Gastrocnemius medialis (tissue), 4 donors: ENCODE data around the gene SPOUT1. TPM values are rescaled to one million over a fixed set of nuclear protein-coding genes. Genes with fewer than 3 reads are reported as not detected.
"Not testable (repeated sequence)": the region's sequence is repeated elsewhere in the genome, so short reads cannot be mapped to it uniquely, and the experiment has no call there.

Source experiments
- ATAC-seq, 2 donors: fragments of 150-250 bp; one replicate each; pipeline ENCODE4 v1.9.1; 2016
- DNase-seq, 2 donors: peaks; one replicate each; pipeline ENCODE4 v3.0.0-alpha.2; 2019
- H3K27ac ChIP-seq, 4 donors: fragments of 200-600 bp; sonication (generic); 1 replicate in 1 of 4; 2 replicates in 3 of 4; pipeline ENCODE4 v1.5.1; 2016 to 2018; ENCODE audit warnings: mild to moderate bottlenecking in 2 of 4, moderate library complexity in 1 of 4
- H3K27me3 ChIP-seq, 3 donors: fragments of 200-600 bp; sonication (generic) in 2 of 3; 1 replicate in 1 of 3; 2 replicates in 2 of 3; pipeline versions ENCODE4 v1.5.1 to v1.6.0; 2016 to 2019; ENCODE audit warnings: mild to moderate bottlenecking in 1 of 3, moderate library complexity in 1 of 3
- H3K36me3 ChIP-seq, 2 donors: fragments of 200-600 bp; sonication (generic) in 1 of 2; one replicate each; pipeline ENCODE4 v1.5.1; 2017 to 2018
- H3K4me1 ChIP-seq, 2 donors: fragments of 200-600 bp; sonication (generic) in 1 of 2; one replicate each; pipeline ENCODE4 v1.5.1; 2016 to 2017; ENCODE audit warnings: mild to moderate bottlenecking in 2 of 2
- H3K4me3 ChIP-seq, 4 donors: fragments of 200-600 bp; sonication (generic) in 3 of 4; 1 replicate in 1 of 4; 2 replicates in 3 of 4; pipeline ENCODE4 v1.5.1; 2016 to 2019; ENCODE audit warnings: mild to moderate bottlenecking in 2 of 4
- H3K9me3 ChIP-seq, 3 donors: fragments of 200-600 bp; sonication (generic) in 2 of 3; 1 replicate in 1 of 3; 2 replicates in 2 of 3; pipeline ENCODE4 v1.5.1; 2016 to 2019
- CTCF ChIP-seq, 5 experiments: fragments of 450-650 bp in 3 of 5; fragments of 200-600 bp in 2 of 5; sonication (generic) in 2 of 5; IDR thresholded peaks in 4 of 5; conservative IDR thresholded peaks in 1 of 5; 1 replicate in 4 of 5; 2 replicates in 1 of 5; pipeline ENCODE4 v1.5.1; 2016 to 2019; ENCODE audit warnings: antibody characterized with exemption in 5 of 5, mild to moderate bottlenecking in 3 of 5, moderate library complexity in 3 of 5
- POLR2A ChIP-seq, 2 donors: fragments of 450-650 bp; IDR thresholded peaks; one replicate each; pipeline ENCODE4 v1.6.1; 2017; ENCODE audit warnings: antibody characterized with exemption in 2 of 2, mild to moderate bottlenecking in 2 of 2, moderate library complexity in 2 of 2
- in situ Hi-C, 4 donors: fragments of 200-750 bp; cut with MboI; loops; one replicate each; pipeline versions ENCODE4 v1.15.0 to v1.8.0; 2017; ENCODE audit warnings: low sequenced_read_pairs in 4 of 4
- intact Hi-C: fragments of 100-400 bp; cut with DNase I; formaldehyde crosslinking; loops from one replicate; pipeline ENCODE4 v1.15.1; 2023; ENCODE audit warnings: low total_unique reads
- total RNA-seq, 4 donors: library from RNA; depleted of rRNA; stranded (reverse); fragments of >200 nt; gene quantifications; one replicate each; pipeline versions ENCODE4 v1.1.0 to v1.2.3, GENCODE V29; 2016

The SPOUT1 gene
- total RNA-seq, 4 donors from 2014 or later, result 10.7 to 29.3 (median 14.9) TPM

- no peaks in the 10 kb centered on the region for H3K9me3 ChIP-seq
- ATAC-seq, result no peak
- H3K4me3 ChIP-seq, result no peak overlapping the region
- DNase-seq, result no peak
- H3K27ac ChIP-seq, result no peak overlapping the region
- no peaks in the 10 kb centered on the region for H3K4me1 ChIP-seq
- in situ Hi-C loops (no loop called here), intact Hi-C loops (no loop called here)
- H3K36me3 ChIP-seq, result peaks cover 0 to 69% of the 10 kb centered on the region in 2 donors
- TF ChIP-seq POLR2A (IDR thresholded peaks at IDR 0.05) (no peak), CTCF (IDR thresholded peaks at IDR 0.05 in 4 of 5, conservative IDR thresholded peaks at IDR 0.05 in 1 of 5) (no peak)
- no peaks in the 10 kb centered on the region for H3K27me3 ChIP-seq
These were observed 29.5 kb downstream of the SPOUT1 start for GRCh38 chr9:128800061-128800460.

GRCh38 chr9:128798896-128799295, 30.7 kb downstream of the SPOUT1 start:
- TF ChIP-seq CTCF (IDR thresholded peaks at IDR 0.05 in 4 of 5, conservative IDR thresholded peaks at IDR 0.05 in 1 of 5) (no peak), POLR2A (IDR thresholded peaks at IDR 0.05) (no peak)
- H3K9me3 ChIP-seq, result no peaks in the 10 kb centered on the region
- intact Hi-C loops (no loop called here), in situ Hi-C loops (no loop called here)
- H3K27ac ChIP-seq, result no peak overlapping the region
- no peak overlapping the region for H3K4me3 ChIP-seq
- peaks cover 0 to 69% of the 10 kb centered on the region in 2 donors for H3K36me3 ChIP-seq
- DNase-seq (no peak), ATAC-seq (no peak)
- H3K27me3 ChIP-seq, result no peaks in the 10 kb centered on the region
- H3K4me1 ChIP-seq, result no peaks in the 10 kb centered on the region

GRCh38 chr9:128794961-128795360, 34.6 kb downstream of the SPOUT1 start:
- ATAC-seq, result not testable (repeated sequence)

GRCh38 chr9:128792978-128793686, 36.5 kb downstream of the SPOUT1 start:
- ATAC-seq (no peak), DNase-seq (no peak)
- no peak overlapping the region for H3K27ac ChIP-seq
- intact Hi-C loops (no loop called here), in situ Hi-C loops (no loop called here)
- no peaks in the 10 kb centered on the region for H3K27me3 ChIP-seq
- no peak overlapping the region for H3K4me3 ChIP-seq
- no peaks in the 10 kb centered on the region for H3K9me3 ChIP-seq
- TF ChIP-seq POLR2A (IDR thresholded peaks at IDR 0.05), result no peak
- peaks cover 0 to 61% of the 10 kb centered on the region in 2 donors for H3K36me3 ChIP-seq
- peaks cover 5 to 7% of the 10 kb centered on the region in 2 donors for H3K4me1 ChIP-seq

More at GRCh38 chr9:128794961-128795360, 34.6 kb downstream of the SPOUT1 start:
- H3K4me1 ChIP-seq, in situ Hi-C loops, H3K4me3 ChIP-seq, DNase-seq, H3K9me3 ChIP-seq, H3K27me3 ChIP-seq, H3K27ac ChIP-seq, intact Hi-C loops: not testable (repeated sequence)
- H3K36me3 ChIP-seq, result peaks cover 0 to 75% of the 10 kb centered on the region in 2 donors

- DNase-seq, result no peak
- Histone ChIP-seq H3K27me3 (no peaks in the 10 kb centered on the region), H3K4me3 (no peak overlapping the region), H3K9me3 (no peaks in the 10 kb centered on the region), H3K4me1 (peaks cover 9 to 16% of the 10 kb centered on the region in 2 donors), H3K27ac (no peak overlapping the region), H3K36me3 (peaks cover 0 to 51% of the 10 kb centered on the region in 2 donors)
- TF ChIP-seq CTCF (IDR thresholded peaks at IDR 0.05 in 4 of 5, conservative IDR thresholded peaks at IDR 0.05 in 1 of 5) (no peak), POLR2A (IDR thresholded peaks at IDR 0.05) (no peak)
- no peak for ATAC-seq
- intact Hi-C loops (no loop called here), in situ Hi-C loops (no loop called here)
These were observed 37.5 kb downstream of the SPOUT1 start for GRCh38 chr9:128792134-128792533.
